NCI-H2227 (cell line): Measurements from ENCODE around the gene BIK.
"Not testable (repeated sequence)": the region's sequence is repeated elsewhere in the genome, so short reads cannot be mapped to it uniquely, and the experiment has no call there.

Experiments used
- DNase-seq: peaks from one replicate; lab custom pipeline; 2025; ENCODE audit not compliant: unreplicated experiment; lab: John Stamatoyannopoulos, UW

Gene BIK

DNA sequence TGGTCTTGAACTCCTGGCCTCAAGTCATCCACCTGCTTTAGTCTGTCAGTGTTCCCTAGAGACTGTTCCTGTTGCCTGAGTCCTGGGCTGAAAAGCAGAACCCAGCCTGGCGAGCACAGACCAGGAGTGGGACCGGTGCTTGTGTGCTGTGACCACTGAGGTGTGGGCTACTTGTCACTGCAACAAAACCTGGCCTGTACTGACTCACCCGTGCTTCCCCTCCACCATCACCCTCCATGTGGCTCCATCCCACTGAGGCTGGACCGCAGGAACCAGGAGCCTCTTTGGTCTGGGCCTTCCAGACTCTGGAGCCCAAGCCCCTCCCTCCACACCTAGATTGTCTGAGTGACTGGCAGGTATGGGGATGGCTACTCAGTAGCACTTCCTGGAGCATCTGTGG, 24.0 kb downstream of the BIK start:
- DNase-seq, result no peak

DNA sequence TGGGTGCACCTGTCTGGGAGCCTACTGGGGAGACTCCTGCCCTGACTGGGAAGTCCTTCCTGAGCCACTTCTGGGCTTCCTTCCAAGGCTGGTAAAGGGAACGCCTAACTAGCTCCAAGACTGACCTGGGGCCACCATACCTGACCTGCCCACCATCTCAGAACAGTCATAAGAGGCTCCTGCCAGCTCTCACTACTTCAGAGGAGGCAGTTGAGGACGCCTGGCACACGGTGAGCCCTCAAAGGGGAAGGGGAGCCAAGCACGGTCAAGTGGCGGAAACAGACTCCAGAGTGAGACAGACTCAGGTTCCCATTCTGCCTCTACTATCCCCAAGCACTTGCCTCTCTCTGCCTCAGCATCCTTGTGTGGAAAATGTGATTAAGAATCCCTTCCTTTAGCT, 25.0 kb downstream of the BIK start:
- DNase-seq, result no peak

DNA sequence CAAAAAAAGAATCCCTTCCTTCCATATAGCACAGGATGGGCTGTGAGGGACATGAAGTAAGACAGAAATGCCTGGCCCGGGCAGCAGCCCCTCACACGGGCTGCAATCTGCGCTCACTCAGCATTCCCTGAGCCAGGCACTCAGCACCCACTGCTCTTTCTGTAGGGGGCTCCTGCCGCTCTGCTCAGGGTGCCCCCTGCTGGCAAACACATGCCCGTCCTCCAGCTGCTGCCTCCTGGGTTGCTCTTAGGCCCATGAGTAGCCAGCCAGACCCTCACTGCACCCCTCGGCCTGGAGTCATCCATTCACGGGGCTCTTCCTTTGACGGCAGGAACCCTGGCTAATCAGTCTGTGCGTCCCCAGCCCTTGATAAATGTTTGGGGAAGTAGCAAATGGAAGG, 25.7 kb downstream of the BIK start:
- DNase-seq, result peak; percentile 16

DNA sequence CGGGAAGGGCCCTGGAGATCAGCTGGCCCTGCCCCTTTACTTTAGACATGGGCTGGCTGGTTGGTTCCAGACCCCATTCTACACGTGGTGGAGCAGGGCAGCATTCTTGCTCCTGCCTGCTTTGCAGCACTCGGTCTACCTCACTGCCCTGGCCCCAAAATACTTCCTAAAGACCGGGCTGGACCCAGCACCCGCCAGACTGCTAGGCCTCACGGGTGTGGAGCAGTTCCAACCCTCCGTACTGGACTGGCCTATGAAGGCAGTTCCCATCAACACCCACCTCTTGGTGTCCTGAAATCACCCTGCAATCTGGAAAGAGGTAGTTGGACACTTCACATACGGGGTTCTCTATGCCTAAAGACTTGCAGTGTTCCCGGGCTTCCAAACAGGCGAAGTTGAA, 26.3 kb downstream of the BIK start:
- DNase-seq, result no peak

DNA sequence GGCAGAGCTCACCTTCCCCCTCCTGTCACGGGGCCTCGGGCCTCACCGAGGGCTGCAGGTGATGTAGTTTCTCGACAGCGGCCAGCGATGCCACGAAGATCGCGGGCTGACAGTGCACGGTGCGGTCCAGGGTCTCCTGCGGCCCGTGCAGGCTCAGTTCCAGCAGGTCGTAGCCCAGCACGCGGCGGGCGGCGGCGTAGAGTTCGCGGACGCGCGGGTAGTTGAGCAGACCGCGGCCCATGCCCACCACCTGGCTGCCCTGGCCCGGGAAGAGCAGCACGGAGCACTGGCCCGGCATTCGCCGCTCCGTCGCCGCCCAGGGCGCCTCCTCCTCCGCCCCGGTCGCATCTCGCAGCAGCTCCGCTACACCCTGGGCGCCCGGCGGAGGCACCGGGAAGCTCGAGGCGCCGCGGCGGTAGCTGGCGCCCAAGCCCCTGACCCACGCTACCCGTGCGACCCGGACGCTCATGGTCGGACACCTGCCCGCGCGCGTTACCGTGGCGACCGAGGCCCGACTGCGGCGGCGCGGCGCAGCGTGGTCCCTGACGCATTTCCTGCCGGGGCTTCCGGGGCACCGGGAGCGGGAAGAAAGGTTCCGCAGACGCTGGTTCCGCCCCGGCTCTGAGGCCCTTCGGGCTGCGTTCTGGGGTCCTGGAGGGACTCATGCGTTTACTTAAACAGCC, 32.5 kb downstream of the BIK start, which contains the start of gene MCAT:
MCAT (minus strand) TSS at position 519 of the 683 bp plus-strand sequence; CDS start at position 469, 50 bp downstream.
- peak; percentile 87 for DNase-seq

DNA sequence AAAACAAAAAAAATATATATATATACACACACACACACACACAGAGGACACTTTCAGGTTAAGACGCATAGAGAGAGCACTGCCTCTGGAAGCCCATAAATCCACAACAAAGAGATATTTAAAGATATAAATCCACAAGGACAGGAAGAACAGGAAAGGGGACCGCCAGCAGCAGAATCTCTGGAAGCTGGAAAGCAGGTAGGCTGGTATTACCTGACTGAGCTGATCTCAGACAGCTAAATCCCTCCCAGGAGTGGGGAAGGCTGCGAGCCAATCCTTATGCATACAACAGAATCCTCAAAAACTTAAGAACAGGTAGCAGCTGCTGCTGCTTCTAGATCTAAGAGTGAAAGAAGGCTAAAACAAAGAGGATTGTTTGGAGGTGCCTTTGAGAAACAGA, 34.4 kb downstream of the BIK start:
- DNase-seq, result no peak

DNA sequence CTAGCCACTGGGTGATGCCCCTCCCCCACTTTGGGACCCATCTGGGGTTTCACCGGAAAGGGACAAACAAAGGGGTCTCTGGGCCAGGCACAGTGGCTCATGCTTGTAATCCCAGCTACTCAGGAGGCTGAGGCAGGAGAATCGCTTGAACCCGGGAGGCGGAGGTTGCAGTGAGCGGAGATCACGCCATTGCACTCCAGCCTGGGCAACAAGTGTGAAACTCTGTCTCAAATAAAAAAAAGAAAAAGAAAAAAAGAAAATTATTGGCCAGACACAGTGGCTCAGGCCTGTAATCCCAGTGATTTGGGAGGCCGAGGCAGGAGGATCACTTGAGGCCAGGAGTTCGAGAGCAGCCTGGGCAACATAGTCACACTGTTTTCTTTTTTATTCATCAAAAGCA, 34.8 kb downstream of the BIK start:
- DNase-seq, result not testable (repeated sequence)

DNA sequence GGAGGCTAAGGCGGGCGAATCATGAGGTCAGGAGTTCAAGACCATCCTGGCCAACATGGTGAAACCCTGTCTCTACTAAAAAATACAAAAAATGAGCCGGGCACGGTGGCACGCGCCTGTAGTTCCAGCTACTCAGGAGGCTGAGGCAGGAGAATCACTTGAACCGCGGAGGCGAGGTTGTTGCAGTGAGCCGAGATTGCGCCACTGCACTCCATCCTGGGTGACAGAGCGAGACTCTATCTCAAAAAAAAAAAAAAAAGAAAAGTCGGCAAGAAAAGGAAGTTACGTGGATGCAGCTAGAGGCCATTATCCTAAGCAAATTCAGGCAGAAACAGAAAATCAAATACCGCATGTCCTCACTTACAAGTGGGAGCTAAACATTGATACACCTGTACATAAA, 35.8 kb downstream of the BIK start:
- DNase-seq, result not testable (repeated sequence)

DNA sequence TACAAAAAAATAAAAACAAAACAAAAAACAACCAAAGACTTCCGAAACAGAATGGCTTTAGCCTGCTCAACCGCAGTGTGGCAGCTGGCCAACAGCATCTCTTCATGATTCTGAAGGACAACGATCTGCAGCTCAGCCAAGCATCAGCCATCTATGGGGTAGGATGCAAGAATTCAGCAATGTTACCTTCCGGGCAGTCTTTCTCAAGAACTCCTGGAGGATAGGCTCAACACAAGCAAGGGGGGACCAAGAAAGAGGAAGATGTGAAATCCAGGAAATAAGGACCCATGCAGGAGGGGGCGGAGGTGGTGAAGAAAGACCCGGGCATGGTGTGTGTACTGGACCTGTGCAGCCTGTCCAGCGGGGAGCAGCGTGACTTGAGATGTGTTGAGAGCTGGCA, 37.3 kb downstream of the BIK start:
- no peak for DNase-seq

DNA sequence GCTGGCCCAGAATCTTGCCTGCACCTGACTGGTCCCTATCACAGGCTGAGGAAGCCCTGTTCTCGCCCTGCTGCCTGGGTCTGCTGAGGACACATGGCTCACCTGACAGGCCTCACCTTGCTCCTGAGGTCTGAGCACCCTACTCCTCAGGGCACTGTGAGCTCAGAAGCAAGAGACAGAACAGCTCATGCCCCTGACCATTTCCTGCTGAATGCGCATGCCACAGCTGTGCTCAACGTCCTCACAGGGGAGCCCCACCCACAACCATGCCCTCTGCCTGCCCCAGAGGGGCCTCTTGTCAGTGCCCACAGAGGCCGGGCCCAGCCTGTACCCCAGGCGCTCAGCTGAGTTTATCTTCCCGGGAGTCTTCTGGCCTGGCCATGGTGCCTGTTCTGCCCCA, 38.0 kb downstream of the BIK start:
- no peak for DNase-seq

DNA sequence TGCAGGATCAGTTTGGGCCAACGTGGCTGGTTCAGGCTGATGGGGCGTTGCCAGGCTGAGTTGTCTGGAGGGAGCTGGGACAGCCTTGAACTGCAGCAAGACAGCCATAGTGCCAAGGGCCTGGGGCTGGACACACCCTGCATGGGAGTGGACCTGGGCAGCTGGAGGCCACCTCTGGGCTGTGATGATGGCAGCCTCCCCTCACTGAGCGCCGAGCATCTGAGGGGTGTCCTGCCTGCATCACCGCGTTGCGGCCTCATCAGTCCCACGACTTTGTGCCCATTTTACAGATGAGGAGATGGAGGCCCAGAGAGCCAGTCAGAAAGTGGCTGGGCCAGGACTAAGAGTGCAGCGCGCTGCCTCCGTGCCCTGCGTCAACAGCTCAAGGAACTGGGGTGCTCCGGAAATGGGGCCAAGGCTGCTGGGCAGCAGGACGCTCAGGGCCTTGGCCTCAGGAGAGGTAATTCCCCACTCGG, 40.2 kb downstream of the BIK start:
- no peak for DNase-seq

DNA sequence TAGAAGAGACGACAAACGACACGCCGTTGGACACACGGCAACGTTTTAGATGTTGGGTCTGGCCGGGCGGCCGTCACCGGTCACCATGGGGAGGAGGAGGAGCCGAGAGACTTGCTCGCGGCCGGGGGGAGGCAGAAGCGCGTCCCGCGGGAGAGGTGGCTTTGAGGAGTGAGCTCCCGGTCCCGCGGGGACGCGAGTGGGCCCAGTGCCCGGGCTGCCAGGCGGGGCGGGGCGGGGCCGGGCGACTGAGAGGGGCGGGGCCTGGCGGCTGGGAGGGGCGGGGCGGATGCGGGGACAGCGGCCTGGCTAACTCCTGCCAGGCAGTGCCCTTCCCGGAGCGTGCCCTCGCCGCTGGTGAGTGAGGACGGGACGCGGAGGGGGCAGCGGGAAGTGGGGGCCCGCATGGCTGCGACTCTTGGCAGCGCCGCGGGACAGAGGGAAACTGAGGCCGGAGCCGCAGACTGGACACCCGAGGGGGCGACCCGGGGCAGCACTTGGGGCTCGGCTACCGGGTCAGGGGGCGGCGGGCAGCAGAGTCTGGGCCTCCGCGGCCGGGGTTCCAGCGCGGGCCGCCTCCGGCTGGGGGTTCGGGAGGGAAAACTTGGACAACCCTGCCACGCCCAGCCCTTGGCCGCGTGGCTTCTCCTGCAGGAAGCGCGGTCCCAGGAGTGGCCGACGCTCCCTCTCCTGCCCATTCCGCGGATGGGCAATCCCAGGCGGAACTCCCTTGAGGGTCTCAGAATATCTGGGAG, 40.9 kb downstream of the BIK start, which contains the start of gene TSPO:
TSPO (plus strand) TSS at position 309 of the 752 bp plus-strand sequence. CDS start 7,680 bp downstream, outside the sequence.
- DNase-seq, result peak; percentile 26

DNA sequence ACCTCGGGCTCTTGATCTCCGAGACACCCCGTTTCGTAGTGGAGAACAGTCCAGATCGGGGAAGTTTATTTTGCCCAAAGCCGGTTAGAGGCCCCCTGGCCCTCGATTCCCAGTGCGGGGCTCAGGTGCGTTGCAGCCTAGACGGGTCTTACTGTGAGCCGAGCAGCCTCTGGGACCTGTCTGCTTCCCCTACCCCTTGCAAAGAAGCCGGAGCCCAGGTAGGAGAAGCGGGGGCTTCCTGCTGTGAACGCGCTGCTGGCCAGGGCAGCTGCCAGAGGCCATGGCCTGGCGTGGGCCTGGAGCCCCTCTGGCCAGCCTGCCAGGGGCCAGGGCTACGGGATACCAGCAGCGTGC, 41.4 kb downstream of the BIK start:
- no peak for DNase-seq

DNA sequence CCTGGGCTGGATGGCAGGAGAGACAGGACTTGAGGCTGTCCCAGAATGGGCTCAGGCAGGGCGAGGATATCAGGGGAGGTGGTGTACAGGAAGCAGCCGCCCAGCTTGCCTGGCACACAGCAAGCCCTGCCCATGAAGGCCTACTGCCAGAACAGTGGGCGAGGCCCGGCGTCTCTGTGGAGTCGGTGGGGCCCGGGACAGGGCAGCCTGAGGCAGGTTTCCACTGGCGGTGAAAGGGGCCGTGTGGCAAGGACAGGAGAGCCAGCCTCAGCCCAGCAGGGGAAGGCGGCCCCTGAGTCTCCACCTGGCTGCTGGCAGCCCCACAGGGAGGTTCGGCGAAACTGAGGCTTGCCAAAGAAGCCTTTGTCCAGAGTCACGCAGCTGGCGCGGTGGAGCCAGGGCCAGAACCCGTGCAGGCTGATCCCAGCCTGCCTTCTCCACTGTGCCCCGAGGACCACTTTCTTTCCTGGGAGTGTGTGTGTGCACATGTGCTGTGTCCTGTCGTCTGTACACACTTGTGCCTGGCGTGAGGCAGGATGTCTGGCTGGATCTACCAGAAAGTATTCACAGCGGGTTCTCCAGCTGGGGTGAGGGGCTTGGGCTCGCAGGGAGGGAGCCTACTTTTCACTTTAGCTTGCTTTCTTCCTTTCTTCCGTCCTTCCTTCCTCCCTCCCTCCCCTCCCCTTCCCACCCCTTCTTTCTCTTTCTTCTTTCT, 42.0 kb downstream of the BIK start:
- no peak for DNase-seq

DNA sequence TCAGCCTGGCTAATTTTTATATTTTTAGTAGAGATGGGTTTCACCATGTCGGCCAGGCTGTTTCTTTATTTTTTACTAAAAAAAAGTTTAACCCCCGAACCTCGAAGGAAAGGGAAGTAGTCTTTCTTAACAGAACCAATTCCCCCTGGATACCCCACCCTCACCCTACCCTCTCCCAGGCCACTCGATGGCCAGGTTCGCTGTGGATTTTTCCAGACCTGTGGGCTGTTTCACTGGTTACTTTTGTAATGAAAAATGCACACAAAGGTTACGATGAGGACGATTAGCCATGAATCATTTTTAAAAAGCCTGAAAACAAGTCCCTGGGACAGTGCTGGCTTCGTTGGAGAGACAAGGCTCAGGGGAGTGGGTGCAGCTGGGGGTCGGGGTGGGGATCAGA, 43.3 kb downstream of the BIK start:
- DNase-seq, result no peak

DNA sequence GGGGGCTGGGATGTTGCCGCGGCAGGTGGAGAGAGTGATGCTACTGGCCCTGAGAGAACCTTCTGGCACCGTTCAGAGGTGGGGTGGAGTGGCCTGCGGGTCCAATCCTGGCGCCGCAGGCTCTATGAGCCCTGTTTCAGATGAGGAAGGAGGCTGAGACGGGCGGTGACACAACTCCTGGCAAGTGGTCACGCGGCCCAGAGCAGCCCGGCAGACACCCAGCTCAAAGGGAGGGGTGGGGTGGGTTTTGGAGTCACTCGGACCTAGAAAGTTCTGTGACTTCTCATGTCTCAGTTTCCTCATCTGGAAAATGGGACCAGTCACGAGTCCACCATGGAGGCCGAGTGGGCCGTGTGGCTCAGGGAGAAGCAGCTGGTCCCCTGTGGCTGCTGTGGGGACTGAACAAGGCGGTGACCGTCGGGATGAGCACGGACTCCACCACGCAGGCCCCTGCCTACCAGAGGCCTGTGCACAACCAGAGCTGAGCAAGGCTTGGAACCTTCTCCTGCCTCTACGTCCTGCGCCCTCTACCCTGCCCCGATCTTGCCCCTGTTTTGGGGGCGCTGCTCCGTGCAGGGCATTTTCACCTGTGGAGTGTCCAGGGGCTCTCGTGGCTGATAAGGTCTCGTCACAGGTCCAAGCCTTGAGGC, 44.5 kb downstream of the BIK start:
- DNase-seq, result no peak

DNA sequence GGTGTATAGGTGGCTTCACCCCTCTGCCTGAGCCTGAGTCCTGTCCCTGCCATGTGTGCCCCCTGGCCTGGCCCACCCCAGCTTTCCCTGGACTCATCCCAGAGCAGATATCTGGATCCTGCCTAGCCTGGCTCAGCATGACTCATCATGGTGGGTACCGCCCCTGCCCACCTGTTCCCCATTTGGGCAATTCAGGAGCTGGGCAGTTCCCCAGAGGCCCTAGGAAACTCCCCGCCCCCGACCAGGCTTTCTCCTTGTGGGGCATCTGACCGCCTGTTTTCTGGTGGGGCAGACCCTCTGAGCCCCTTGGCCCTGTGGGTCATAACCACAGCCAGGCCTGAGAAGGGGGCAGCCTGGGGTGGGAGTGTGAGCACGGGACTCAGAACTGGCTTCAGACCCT, 45.2 kb downstream of the BIK start:
- no peak for DNase-seq

DNA sequence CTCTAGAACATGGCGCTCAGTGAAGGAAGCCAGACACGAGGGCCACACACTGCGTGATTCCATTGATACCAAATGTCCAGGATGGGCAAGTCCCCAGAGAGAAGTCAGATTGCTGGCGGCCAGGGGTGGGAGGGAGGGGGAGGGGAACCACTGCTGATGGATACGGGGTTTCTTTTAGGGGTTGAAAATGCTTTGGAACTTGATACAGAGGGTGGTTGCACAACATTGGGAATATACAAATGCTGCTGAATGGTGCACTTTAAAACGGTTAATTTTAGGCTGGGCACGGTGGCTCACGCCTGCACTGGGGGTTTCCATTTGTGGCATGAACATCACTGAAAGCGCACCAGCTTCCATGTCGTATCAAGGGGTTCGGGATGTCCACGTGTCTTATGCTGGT, 45.9 kb downstream of the BIK start:
- DNase-seq, result no peak

DNA sequence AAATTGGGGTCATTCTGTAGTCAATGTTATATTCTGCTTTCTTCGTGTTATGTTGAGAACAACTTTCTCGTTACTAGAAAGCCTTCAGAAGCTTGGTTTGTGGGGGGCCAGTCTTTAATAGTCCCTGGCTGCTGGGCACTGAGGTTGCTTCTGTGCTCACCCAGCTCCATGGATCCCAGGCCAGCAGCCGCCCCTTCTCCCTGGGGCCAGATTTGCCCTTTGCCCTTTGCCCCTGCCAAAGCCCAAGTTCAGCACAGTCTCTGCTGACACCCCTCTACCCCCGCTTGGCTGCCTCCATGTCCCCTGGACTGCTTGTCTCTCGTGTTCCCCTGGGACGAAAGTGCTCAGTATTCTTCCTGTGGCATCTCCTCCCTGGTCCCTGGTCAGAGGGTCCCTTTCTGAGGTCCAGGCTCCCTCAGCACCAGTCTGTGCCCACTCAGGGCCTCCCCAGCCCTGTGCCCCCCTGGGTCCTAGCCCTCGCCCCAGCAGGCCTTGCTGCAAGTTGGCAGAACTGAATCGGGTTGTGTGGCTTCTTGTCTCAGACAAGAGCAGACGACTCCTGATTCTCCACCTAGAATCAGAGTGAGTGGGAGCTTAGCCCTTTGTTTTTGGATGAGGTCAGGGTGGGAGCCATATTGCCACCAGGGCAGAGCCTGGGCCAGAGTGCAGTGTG, 47.5 kb downstream of the BIK start:
- no peak for DNase-seq

DNA sequence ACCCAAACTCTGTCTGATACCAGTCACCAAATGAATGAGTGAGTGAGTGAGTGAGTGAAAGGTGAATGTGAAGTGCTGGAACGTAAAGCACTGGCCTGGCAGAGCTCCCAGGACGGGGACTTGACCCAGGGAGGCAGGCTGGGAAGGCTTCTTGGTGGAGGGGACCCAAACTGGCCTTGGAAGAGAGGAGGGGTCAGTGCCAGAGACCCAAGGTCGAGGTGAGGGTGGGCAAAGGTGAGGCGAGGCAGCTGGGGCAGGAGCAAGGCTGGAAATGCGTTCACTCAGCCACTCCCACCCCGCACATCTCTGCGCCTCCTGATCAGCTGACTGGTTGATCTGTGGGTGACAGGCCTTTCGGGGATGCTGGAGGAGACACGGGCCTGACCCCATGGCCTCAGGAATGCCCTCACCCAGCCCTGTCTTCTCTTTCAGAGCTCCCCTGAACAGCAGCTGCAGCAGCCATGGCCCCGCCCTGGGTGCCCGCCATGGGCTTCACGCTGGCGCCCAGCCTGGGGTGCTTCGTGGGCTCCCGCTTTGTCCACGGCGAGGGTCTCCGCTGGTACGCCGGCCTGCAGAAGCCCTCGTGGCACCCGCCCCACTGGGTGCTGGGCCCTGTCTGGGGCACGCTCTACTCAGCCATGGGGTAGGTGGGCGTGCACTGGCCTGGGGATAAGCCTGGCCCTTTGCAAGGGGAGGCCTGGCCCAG, 48.4 kb downstream of the BIK start:
- no peak for DNase-seq
